HG03354 (cell line): ENCODE data around the gene RAVER2.

Experiments used
- ATAC-seq: cut with Tn5 transposase; IDR thresholded peaks from one replicate; pipeline ENCODE4 v1.9.1; 2021; ENCODE audit warnings: mild to moderate bottlenecking; ENCODE audit not compliant: unreplicated experiment, poor library complexity, severe bottlenecking

The RAVER2 gene

DNA sequence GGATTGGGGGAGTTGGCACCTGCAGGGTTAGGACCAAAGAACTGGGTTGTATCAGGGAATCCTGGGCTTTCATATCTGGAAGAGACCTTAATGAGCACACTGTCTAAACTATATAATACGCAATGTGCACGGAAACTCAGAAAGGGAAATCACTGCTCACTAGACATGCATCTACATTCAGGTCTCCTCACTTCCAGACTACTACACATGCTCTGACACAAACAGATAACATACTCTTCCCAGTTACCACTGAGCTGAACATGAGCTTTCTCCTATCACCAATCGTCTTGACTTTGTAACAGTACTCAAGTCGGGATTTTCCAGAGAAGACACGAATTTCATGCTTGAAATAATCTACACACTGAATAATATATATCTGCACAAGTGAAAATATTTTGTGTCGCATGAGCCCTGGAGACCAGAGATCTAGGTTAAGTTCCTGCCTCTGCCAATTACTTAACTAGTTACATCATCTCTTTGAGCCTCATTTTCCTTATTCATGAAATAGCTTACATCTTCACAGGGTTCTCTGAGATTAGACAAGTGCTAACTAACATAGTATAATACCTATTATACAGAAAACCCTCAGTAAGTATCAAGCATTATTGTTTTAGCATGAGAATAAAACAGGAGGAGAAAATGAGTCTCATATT lies 120.4 kb downstream of the RAVER2 start:
- ATAC-seq, result no peak

DNA sequence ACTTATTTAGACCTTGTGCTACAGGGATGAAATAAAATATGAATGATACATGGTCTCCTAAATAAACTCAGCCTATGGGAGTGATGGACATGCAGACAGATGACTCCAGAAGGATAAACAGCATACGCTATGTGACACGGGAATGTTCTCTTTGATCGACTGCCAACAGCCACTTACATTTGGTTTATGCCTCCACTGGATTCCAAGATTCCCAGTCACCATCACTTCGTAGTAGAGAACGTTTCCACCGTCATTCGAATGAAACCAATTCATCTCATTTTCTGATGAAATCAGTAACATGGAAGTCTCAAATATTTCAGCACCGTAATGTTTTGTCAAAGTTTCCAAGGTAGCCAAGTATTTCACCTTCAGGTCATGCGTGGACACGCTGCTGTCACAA lies 121.8 kb downstream of the RAVER2 start:
- no peak for ATAC-seq

DNA sequence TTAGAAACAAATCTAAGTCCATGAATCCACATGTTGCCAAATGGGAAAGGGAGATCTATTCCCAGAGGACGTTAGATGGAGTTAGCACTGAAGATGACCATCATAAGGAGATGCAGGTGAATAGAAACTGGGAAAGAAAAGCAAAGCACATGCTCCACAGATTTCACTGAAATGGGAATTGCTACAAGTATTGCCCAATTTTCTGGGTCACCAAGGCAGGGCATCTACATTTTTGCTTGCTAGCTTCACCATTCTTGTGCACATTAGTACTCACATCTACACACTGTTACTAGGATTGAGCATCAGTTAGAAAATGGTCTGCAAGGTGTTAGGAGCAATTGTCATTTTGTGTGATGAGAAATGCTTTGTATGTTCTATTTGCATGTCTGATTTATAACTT lies 122.4 kb downstream of the RAVER2 start:
- ATAC-seq, result no peak

DNA sequence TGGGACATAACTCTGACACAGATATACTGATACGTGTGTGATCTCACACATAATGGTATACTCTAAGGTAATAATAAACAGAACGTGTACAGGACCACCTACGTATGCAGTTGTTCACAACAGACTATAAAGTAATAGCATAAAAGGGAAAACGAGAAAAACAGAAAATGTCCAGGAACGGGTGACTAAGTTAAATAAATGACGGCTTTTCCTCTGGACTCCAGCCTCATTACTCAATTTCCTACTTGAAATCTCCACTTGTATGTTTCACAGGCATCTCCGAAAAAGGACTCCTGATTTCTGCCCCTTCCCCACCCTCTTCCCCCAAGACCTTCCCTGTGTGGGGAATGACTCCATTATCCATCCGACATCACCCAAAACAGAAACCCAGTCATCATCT lies 126.4 kb downstream of the RAVER2 start:
- ATAC-seq, result no peak

DNA sequence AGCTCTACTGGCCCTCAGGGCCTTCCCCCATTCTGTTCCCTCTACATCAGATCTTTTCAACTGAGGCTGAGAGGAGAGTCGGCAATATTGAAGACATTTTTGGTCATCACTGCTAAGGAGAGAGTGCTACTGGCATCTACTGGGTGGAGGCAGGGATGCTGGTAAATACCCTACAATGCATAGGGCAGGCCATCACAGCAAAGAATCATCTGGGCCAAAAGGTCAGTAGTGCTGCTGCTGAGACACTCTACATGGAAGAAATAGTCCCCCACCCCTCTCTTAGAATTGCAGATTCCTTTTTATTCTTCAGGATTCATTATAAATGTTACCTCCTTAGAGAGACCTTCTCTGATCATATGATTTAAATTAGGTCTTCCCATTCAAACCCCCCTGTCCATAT lies 127.2 kb downstream of the RAVER2 start:
- ATAC-seq, result no peak

DNA sequence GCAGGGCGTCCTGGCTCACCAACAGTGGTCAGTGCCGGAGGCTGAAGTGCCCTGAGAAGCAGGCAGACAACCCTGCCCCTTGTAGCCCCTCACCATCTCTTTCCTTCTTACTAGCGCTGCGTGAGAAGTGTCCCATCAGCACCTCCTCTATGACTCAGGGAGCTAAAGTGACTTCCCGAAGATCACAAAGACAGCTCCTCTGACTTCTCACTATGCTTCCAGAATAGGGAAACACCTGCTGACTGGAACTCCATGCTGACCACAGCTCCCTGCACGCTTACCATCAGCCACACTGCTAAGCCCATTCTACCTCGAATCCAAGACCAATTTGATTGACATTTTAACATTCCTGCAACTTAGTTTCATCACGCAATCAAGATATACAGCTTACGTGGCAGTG lies 128.7 kb downstream of the RAVER2 start:
- ATAC-seq, result no peak

DNA sequence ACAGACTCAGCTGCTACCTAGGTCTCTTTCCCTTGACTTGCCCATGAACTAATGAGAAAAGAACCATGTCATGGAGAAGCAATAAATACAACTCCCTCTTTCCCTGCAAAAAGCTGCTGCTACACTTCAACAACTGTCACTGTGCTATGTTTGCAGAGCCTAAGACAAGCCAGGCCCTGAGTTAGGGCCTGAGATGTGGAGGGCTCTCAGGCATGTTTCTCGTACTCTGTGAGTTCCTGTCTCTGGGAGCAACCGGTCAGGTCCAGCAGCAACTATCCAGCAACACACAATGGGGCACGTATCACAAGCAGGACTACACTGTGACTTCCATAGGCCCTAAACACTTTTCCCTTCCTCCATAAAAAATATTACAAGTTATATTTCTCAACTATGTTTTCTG lies 129.8 kb downstream of the RAVER2 start:
- no peak for ATAC-seq

DNA sequence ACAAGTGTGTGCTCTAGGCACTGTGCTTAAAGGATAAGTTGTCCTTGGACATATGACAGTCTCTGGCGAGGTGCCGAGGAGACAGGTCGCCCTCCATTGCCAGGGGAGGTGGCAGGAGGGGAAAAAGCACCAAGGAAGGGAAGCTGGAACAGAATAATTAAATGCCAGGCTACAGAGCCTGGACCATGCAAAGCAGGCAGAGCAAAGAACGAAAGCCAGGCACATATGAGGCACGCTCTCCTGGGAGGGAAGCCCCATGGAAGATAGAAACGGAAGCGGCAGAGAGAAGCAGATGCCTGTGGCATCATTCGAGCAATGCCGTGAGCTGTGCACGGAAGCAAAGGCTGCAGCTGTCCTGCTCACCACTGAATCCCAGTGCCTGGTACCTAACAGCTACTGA lies 130.2 kb downstream of the RAVER2 start:
- ATAC-seq, result no peak

DNA sequence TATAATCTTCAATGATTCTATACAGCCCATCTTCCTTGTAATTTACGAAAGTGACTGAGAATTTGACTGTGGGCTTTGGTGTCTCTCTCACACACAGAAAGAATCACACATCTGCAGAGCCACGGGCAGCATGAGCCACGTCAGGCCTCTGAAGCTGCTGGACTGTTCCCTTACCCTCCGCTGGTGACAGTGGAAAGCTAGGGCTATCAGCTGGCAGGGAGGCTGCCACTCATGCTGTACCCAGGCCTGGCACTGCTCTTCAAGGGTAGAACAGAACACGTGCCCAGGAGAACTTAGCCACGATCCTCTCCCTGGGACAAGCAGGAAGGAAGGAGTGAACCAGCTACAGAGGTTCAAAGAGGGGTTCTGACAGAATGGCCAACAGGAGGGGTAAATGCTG lies 130.7 kb downstream of the RAVER2 start:
- no peak for ATAC-seq

DNA sequence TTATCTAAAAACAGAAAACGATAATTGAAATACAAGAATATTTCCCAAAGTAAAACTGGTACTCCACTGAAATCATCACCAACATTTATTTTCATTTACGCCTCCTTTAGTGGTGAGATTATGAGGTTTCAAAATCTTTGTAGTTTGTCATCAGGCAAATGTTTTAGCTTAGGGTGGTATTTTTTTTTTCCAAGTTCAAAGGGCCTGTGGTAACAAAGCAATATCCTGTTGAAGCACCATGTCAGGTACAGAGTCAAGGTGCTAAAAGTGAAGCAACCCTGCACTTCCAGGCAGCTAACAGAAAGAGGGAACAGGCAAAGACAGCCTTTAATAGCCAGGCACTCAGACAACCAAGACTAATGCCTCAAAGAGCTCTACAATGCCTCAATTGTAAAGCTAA lies 132.3 kb downstream of the RAVER2 start:
- no peak for ATAC-seq

DNA sequence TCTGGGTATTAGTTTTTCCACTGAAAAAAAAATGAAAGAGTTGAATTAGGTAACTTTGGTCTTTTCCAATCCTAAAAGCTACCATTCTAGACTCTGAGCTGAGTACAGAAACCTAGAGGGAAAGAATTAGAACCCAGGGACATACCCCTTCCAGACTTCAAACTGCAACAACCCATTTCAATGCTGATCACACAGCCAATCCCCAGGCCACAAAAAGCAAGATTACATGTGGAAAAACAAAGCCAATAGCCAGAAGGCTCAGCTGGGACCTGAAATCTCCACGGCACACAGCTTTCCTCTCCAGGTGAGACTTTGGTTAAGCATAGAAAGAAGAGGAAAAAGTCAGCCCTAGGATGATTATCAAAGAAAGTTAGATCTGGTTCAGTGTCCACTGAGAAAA lies 132.7 kb downstream of the RAVER2 start:
- no peak for ATAC-seq

DNA sequence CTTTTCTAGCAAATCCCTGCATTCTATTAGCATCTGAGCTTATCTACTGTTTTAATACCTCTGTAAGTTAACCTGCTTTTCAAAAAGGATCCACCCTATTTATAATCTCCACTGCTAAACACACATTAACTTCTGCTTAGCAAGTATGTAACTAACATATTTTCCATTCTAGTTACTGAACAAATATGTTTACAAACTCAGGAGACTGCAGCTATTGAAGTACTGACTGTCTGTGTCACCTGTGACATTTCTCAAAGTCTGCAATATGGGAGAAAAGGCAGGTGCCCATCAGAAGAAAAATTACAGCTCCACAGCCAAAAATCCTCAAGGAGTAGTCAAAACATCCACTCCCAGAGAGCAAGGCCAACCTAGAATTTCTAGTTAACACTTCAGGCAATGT lies 133.2 kb downstream of the RAVER2 start:
- no peak for ATAC-seq

DNA sequence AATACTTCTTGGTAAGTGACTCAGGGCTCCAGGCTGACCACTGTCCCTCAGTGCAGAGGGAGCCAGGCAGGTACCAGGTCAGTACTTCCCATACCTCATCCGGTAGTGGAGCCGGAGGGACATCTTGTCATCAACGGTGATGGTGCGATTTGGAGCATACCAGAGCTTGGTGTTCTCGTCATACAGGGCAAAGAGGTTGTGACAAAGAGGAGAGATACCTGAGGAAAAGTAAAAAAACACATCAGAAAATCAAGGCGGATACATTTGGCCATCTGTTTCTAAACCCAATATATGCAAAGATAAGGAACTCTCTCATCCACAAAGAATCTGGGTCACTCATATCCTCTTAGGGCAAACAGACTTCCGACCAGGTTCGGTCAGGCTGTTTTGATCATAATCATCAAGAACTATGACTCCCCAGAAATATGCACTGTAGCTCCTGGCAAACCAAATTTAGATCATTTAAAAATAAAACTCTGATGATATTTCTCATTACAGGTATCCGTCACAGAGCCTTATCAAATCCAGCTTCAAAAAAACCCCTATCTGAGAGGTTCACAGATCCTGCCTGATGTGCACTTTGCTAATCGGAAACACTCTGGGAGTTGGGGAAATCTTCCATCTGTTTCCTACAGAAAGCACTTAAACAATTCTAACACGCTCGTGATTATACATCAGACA lies 134.2 kb downstream of the RAVER2 start:
- no peak for ATAC-seq

DNA sequence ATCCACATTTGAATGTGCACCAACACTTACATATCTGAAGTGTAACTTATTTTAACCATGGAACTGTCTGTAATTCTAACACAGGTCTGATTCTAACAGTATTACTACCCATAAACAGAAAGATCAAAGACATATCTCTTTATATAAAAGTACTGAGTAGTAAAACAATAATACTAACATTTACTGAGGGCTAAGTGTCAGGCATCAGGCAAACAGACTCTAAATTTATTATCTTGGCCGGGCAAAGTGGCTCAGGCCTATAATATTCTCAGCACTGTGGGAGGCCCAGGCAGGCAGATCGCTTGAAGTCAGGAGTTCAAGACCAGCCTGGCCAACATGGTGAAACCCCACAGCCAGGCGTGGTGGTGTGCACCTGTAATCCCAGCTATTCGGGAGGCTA lies 135.6 kb downstream of the RAVER2 start:
- no peak for ATAC-seq

DNA sequence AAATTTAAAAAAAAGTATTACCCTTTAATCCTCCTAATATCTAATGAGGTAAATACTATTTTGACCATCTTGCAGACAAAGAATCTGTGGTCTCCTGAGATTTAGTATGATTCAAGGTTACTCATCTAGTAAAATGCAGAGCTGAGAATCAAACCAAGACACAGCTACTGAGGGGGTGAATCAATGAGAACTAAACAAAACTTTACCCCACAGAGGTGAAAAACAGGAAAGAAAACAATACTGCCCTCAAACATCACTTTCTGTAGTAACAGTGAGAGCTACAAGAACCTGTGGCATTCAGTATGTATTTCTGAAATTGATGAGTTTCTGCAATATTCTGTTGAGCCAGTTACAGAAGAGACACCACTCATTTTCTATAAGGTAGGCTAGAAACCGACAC lies 136.4 kb downstream of the RAVER2 start:
- no peak for ATAC-seq
